Pancreas (tissue), 10 donors: ENCODE measurements around the gene LARP1B. TPM values are rescaled to one million over a fixed set of nuclear protein-coding genes. Genes with fewer than 3 reads are reported as not detected.
A peak's percentile ranks its signal among the peaks of the same experiment; 100 is the strongest.

Experiments
- ATAC-seq, 4 donors: fragments of 200-7000 bp; cut with Tn5 transposase; one replicate each; pipeline versions ENCODE4 v1.8.0 to v1.9.1; 2020; ENCODE audit warnings: mild to moderate bottlenecking in 4 of 4, moderate library complexity in 4 of 4
- DNase-seq, 6 donors: peaks; one replicate each; pipeline ENCODE4 v3.0.0-alpha.2; 2020
- FAIRE-seq: peaks from 2 replicates; lab custom pipeline; 2012; peaks lifted over from hg19 to GRCh38; lab: Jason Lieb, UNC
- H3K27ac ChIP-seq, 4 donors: fragments of 200-600 bp; sonication (generic); 1 replicate in 3 of 4; 2 replicates in 1 of 4; pipeline versions ENCODE4 v1.5.0 to v1.8.0; 2020
- H3K27me3 ChIP-seq, 4 donors: fragments of 200-600 bp; one replicate each; pipeline ENCODE4 v1.8.0; 2021
- H3K36me3 ChIP-seq, 3 donors: fragments of 200-600 bp; sonication (generic) in 1 of 3; one replicate each; pipeline versions ENCODE4 v1.5.0 to v1.8.0; 2020 to 2021
- H3K4me1 ChIP-seq, 3 donors: fragments of 200-600 bp; one replicate each; pipeline ENCODE4 v1.8.0; 2021
- H3K4me3 ChIP-seq, 4 donors: fragments of 200-600 bp; sonication (generic) in 2 of 4; one replicate each; pipeline versions ENCODE4 v1.5.0 to v1.8.0; 2020 to 2021
- H3K9me3 ChIP-seq, 4 donors: fragments of 200-600 bp; one replicate each; pipeline ENCODE4 v1.8.0; 2021
- CTCF ChIP-seq, 4 donors: fragments of 200-600 bp; sonication (generic) in 3 of 4; IDR thresholded peaks; one replicate each; pipeline versions ENCODE4 v1.5.0 to v1.8.0; 2021; ENCODE audit warnings: antibody characterized with exemption in 4 of 4
- WGBS, 2 donors: extraction: QIAGEN DNeasy Blood & Tissue Kit; methylation state at CpG; one replicate each; pipeline ENCODE4 v1.1.7; 2013; 5-methylcytosine and 5-hydroxymethylcytosine counted together
- intact Hi-C, 3 donors: fragments of 100-400 bp; cut with DNase I; formaldehyde crosslinking; loops; one replicate each; pipeline versions ENCODE4 v1.11.1 to v1.14.2; 2022
- polyA plus RNA-seq, 2 donors: library from polyadenylated mRNA; stranded (reverse); fragments of 200-250 nt; gene quantifications; one replicate each; pipeline ENCODE4 v1.2.3, GENCODE V29; 2013
- total RNA-seq, 6 donors: library from RNA; stranded (reverse); fragmentation: NEBNext Ultra II Directional in 4 of 6; extraction: Animal tissue kit (Norgen Biotek cat#: 25700) in 4 of 6; gene quantifications; one replicate each; pipeline versions ENCODE4 v1.2.1 to v1.2.4, GENCODE V29; 2021 to 2023
- donor health status: healthy with polysubstance abuse.
- donor health status: DM: no; HTN: no; CAD: no; lungs with moderate emphysema.
- donor health status: DM: no; HTN: no; CAD: no.
- donor health status: control.
- donor health status: control.
- donor health status: Bipolar disorder and iron deficiency.
- donor health status: DM: yes; HTN: yes; CAD: no.
- donor health status: DM: no; HTN: no; CAD: no.
- donor health status: DM: no; HTN: no; CAD: no.
- donor health status: DM: yes; HTN: yes; CAD: no.

Gene LARP1B
- total RNA-seq, result 10 to 100 TPM; 23.7 to 34.2 (median 27.4) TPM
- polyA plus RNA-seq, result 10 to 100 TPM; 19.2 to 20.9 TPM

GRCh38 chr4:128060699-128061565, at the start of gene LARP1B:
Gene LARP1B (plus strand): TSS chr4:128061312. CDS start chr4:128074952, 13,640 bp downstream.
- ATAC-seq (peak; percentile 86 to 95 (median 88)), DNase-seq (peak; percentile 97 to 99 (median 98)), FAIRE-seq (no peak)
- peak within 1 kb of the TSS; percentile 98 to 100 (median 99) for H3K27ac ChIP-seq
- no peaks in the 10 kb centered on the region for H3K36me3 ChIP-seq
- WGBS, 2 donors, result 0% methylated on average over 75 to 112 of the region's 112 CpGs
- H3K27me3 ChIP-seq, result no peaks in the 10 kb centered on the region
- no peak for TF ChIP-seq CTCF (IDR thresholded peaks at IDR 0.05)
- peak within 1 kb of the TSS; percentile 64 to 88 (median 76) for H3K4me3 ChIP-seq
- H3K9me3 ChIP-seq, result no peaks in the 10 kb centered on the region
- H3K4me1 ChIP-seq, result peaks cover 0 to 9% (median 0%) of the 10 kb centered on the region in 3 donors
- intact Hi-C loops, result no loop called here

GRCh38 chr4:128025319-128025718, 35.8 kb upstream of the LARP1B start:
- no peak overlapping the region for H3K4me3 ChIP-seq
- no peak for ATAC-seq
- DNase-seq, result no peak
- intact Hi-C loops, result no loop called here
- H3K36me3 ChIP-seq, result peaks cover 0 to 47% (median 6%) of the 10 kb centered on the region in 3 donors
- H3K9me3 ChIP-seq, result peaks cover 0 to 5% (median 0%) of the 10 kb centered on the region in 4 donors
- TF ChIP-seq CTCF (IDR thresholded peaks at IDR 0.05), result no peak
- H3K27me3 ChIP-seq, result no peaks in the 10 kb centered on the region
- H3K27ac ChIP-seq, result no peak overlapping the region
- FAIRE-seq, result no peak
- H3K4me1 ChIP-seq, result no peaks in the 10 kb centered on the region

- WGBS, 2 donors, result 96% methylated on average over 4 of the region's 4 CpGs
- H3K36me3 ChIP-seq, result peaks cover 0 to 33% (median 0%) of the 10 kb centered on the region in 3 donors
- TF ChIP-seq CTCF (IDR thresholded peaks at IDR 0.05), result no peak
- FAIRE-seq (no peak), ATAC-seq (no peak), DNase-seq (no peak)
- H3K27me3 ChIP-seq, result no peaks in the 10 kb centered on the region
- intact Hi-C loops, result no loop called here
- no peak overlapping the region for H3K27ac ChIP-seq
- peaks cover 0 to 5% (median 0%) of the 10 kb centered on the region in 4 donors for H3K9me3 ChIP-seq
- no peaks in the 10 kb centered on the region for H3K4me1 ChIP-seq
- no peak overlapping the region for H3K4me3 ChIP-seq
These were observed 31.2 kb upstream of the LARP1B start for GRCh38 chr4:128029907-128030306.

- WGBS, 2 donors, result 80 to 84% methylated on average over 3 of the region's 3 CpGs
- no peak for ATAC-seq
- no peak for FAIRE-seq
These were observed 29.2 kb upstream of the LARP1B start for GRCh38 chr4:128031756-128032384.

More at GRCh38 chr4:128031756-128032384, 29.2 kb upstream of the LARP1B start:
- Histone ChIP-seq H3K4me1 (no peaks in the 10 kb centered on the region), H3K4me3 (no peak overlapping the region), H3K9me3 (no peaks in the 10 kb centered on the region), H3K36me3 (peaks cover 0 to 16% (median 0%) of the 10 kb centered on the region in 3 donors), H3K27ac (no peak overlapping the region), H3K27me3 (no peaks in the 10 kb centered on the region)
- intact Hi-C loops, result no loop called here
- no peak for TF ChIP-seq CTCF (IDR thresholded peaks at IDR 0.05)
- DNase-seq, result no peak
